ENCODE results near the gene MAFB.
A peak's percentile ranks its signal among the peaks of the same experiment; 100 is the strongest.

MAFB gene

GRCh38 chr20:40659567-40659966, 29.5 kb downstream of the MAFB start:
- no peak for DNase-seq (ENCODE audit: low read depth)

- no peak for DNase-seq (ENCODE audit: low read depth)
Measured at GRCh38 chr20:40658509-40658908, 30.5 kb downstream of the MAFB start.

- DNase-seq (ENCODE audit: low read depth): no peak
Measured at GRCh38 chr20:40657526-40657925, 31.5 kb downstream of the MAFB start.

GRCh38 chr20:40655451-40655850, 33.6 kb downstream of the MAFB start:
- DNase-seq (ENCODE audit: low read depth): no peak

- DNase-seq (ENCODE audit: low read depth): no peak
Measured at GRCh38 chr20:40654876-40655275, 34.2 kb downstream of the MAFB start.

GRCh38 chr20:40652441-40652987, 36.5 kb downstream of the MAFB start:
- no peak for DNase-seq (ENCODE audit: low read depth)

GRCh38 chr20:40651151-40651550, 37.9 kb downstream of the MAFB start:
- DNase-seq (ENCODE audit: low read depth): peak; percentile 75

- peak; percentile 35 for DNase-seq (ENCODE audit: low read depth)
Measured at GRCh38 chr20:40650707-40651106, 38.3 kb downstream of the MAFB start.

GRCh38 chr20:40648210-40649072, 40.6 kb downstream of the MAFB start:
- no peak for DNase-seq (ENCODE audit: low read depth)

- DNase-seq (ENCODE audit: low read depth): no peak
Measured at GRCh38 chr20:40646813-40647212, 42.2 kb downstream of the MAFB start.

GRCh38 chr20:40646361-40646760, 42.7 kb downstream of the MAFB start:
- no peak for DNase-seq (ENCODE audit: low read depth)

GRCh38 chr20:40644863-40645262, 44.2 kb downstream of the MAFB start:
- DNase-seq (ENCODE audit: low read depth): no peak

- DNase-seq (ENCODE audit: low read depth): no peak
Measured at GRCh38 chr20:40643891-40644290, 45.1 kb downstream of the MAFB start.

GRCh38 chr20:40641809-40642208, 47.2 kb downstream of the MAFB start:
- no peak for DNase-seq (ENCODE audit: low read depth)

- DNase-seq (ENCODE audit: low read depth): no peak
Measured at GRCh38 chr20:40641202-40641601, 47.8 kb downstream of the MAFB start.

GRCh38 chr20:40640667-40641066, 48.4 kb downstream of the MAFB start:
- no peak for DNase-seq (ENCODE audit: low read depth)

- DNase-seq (ENCODE audit: low read depth): no peak
Measured at GRCh38 chr20:40639676-40640355, 49.2 kb downstream of the MAFB start.

GRCh38 chr20:40639132-40639531, 49.9 kb downstream of the MAFB start:
- DNase-seq (ENCODE audit: low read depth): no peak

GRCh38 chr20:40638414-40638813, 50.6 kb downstream of the MAFB start:
- DNase-seq (ENCODE audit: low read depth): no peak

GRCh38 chr20:40637176-40637575, 51.9 kb downstream of the MAFB start:
- no peak for DNase-seq (ENCODE audit: low read depth)

- no peak for DNase-seq (ENCODE audit: low read depth)
Measured at GRCh38 chr20:40636486-40636885, 52.5 kb downstream of the MAFB start.

- DNase-seq (ENCODE audit: low read depth): no peak
Measured at GRCh38 chr20:40635971-40636370, 53.1 kb downstream of the MAFB start.

Measured in ELR (cell line).